Neural cell (in vitro differentiated cells): ENCODE data around the gene EHHADH. TPM values are rescaled to one million over a fixed set of nuclear protein-coding genes. Genes with fewer than 3 reads are reported as not detected.

Experiments
- H2AFZ ChIP-seq: fragments of 200-600, 300-800 bp; sonication (generic), shearing (Covaris generic); 2 replicates; pipeline ENCODE4 v1.6.0; 2014; ENCODE audit warnings: low read depth, mild to moderate bottlenecking, antibody characterized with exemption, low read length, moderate library complexity
- H3F3A ChIP-seq: fragments of 200-600 bp; shearing (Covaris generic); 2 replicates; pipeline ENCODE4 v1.6.1; 2016; ENCODE audit warnings: mild to moderate bottlenecking, moderate library complexity, mixed read lengths, antibody characterized with exemption, low read length; ENCODE audit not compliant: insufficient read depth, poor library complexity, severe bottlenecking
- H3K27ac ChIP-seq: fragments of 200-600, 300-800 bp; sonication (generic), shearing (Covaris generic); 2 replicates; pipeline ENCODE4 v1.5.1; 2014; ENCODE audit warnings: mild to moderate bottlenecking, low read length, moderate library complexity
- H3K27me3 ChIP-seq: fragments of 300-800, 200-600 bp; sonication (generic), shearing (Covaris generic); 2 replicates; pipeline ENCODE4 v1.6.0; 2014; ENCODE audit warnings: mild to moderate bottlenecking, low read depth, low read length, moderate library complexity; ENCODE audit not compliant: insufficient read depth
- H3K36me3 ChIP-seq: fragments of 300-800, 200-600 bp; sonication (generic), shearing (Covaris generic); 2 replicates; pipeline ENCODE4 v1.5.1; 2014; ENCODE audit warnings: mild to moderate bottlenecking, antibody characterized with exemption, low read length, moderate library complexity; ENCODE audit not compliant: insufficient read depth
- H3K4me2 ChIP-seq: fragments of 300-800, 200-600 bp; sonication (generic), shearing (Covaris generic); 2 replicates; pipeline ENCODE4 v1.6.0; 2014; ENCODE audit warnings: mild to moderate bottlenecking, low read length
- H3K4me3 ChIP-seq: fragments of 300-800, 200-600 bp; sonication (generic), shearing (Covaris generic); 2 replicates; pipeline ENCODE4 v1.5.1; 2014; ENCODE audit warnings: mild to moderate bottlenecking, low read length, moderate library complexity
- H3K79me2 ChIP-seq: fragments of 200-600 bp; shearing (Covaris generic); replicated peaks from 2 replicates; pipeline ENCODE4 v1.6.0; 2014; ENCODE audit warnings: mild to moderate bottlenecking, low read length, moderate library complexity; ENCODE audit not compliant: insufficient read depth
- H3K9ac ChIP-seq: fragments of 300-800, 200-600 bp; sonication (generic), shearing (Covaris generic); 2 replicates; pipeline ENCODE4 v1.6.1; 2016; ENCODE audit warnings: mild to moderate bottlenecking, low read length, mixed read lengths
- H3K9me2 ChIP-seq: fragments of 200-600 bp; shearing (Covaris generic); 2 replicates; pipeline ENCODE4 v1.6.1; 2016; ENCODE audit warnings: mild to moderate bottlenecking, low read length, mixed read lengths; ENCODE audit not compliant: insufficient read depth
- H3K9me3 ChIP-seq: fragments of 200-600, 300-800 bp; sonication (generic), shearing (Covaris generic); 2 replicates; pipeline ENCODE4 v1.6.1; 2016; ENCODE audit warnings: mild to moderate bottlenecking, mixed run types, low read length, moderate library complexity, mixed read lengths
- H4K20me1 ChIP-seq: fragments of 200-600 bp; shearing (Covaris generic); 2 replicates; pipeline ENCODE4 v1.6.1; 2016; ENCODE audit warnings: mild to moderate bottlenecking, mixed run types; ENCODE audit not compliant: insufficient read depth
- EP300 ChIP-seq: fragments of 450-650 bp; conservative IDR thresholded peaks from 2 replicates; pipeline ENCODE4 v1.6.1; 2014; ENCODE audit warnings: antibody characterized with exemption, mild to moderate bottlenecking, moderate library complexity; ENCODE audit not compliant: poor library complexity, severe bottlenecking
- EZH2 ChIP-seq: fragments of 200-600, 300-800 bp; shearing (Covaris generic), sonication (generic); IDR thresholded peaks from 2 replicates; pipeline ENCODE4 v1.6.1; 2014; ENCODE audit warnings: antibody characterized with exemption, low read length, borderline replicate concordance, mild to moderate bottlenecking; ENCODE audit not compliant: insufficient read depth, poor library complexity, severe bottlenecking
- MXI1 ChIP-seq: fragments of 450-650 bp; conservative IDR thresholded peaks from 2 replicates; pipeline ENCODE4 v1.6.1; 2014; ENCODE audit warnings: antibody characterized with exemption, mild to moderate bottlenecking; ENCODE audit not compliant: poor library complexity, severe bottlenecking
- POLR2AphosphoS5 ChIP-seq: IDR thresholded peaks from 2 replicates; pipeline ENCODE4 v1.6.1; 2012
- RAD21 ChIP-seq: fragments of 450-650 bp; conservative IDR thresholded peaks from 2 replicates; pipeline ENCODE4 v1.6.1; 2014; ENCODE audit warnings: antibody characterized with exemption, mild to moderate bottlenecking, moderate library complexity
- SMC3 ChIP-seq: fragments of 450-650 bp; conservative IDR thresholded peaks from 2 replicates; pipeline ENCODE4 v1.6.1; 2014; ENCODE audit warnings: antibody characterized with exemption, mild to moderate bottlenecking, moderate library complexity; ENCODE audit not compliant: poor library complexity
- TAF1 ChIP-seq: IDR thresholded peaks from 2 replicates; pipeline ENCODE4 v1.6.1; 2012; ENCODE audit warnings: low read depth
- polyA plus RNA-seq: library from polyadenylated mRNA; depleted of rRNA; stranded (reverse); fragments of >200 nt; gene quantifications from 2 replicates; pipeline ENCODE4 v1.2.3, GENCODE V29; 2014
- TF ChIP-seq, protein P1 (sequence below): fragments of 450-650 bp; IDR thresholded peaks from 2 replicates; pipeline ENCODE4 v1.5.1; 2014; ENCODE audit warnings: antibody characterized with exemption, mild to moderate bottlenecking, moderate library complexity; ENCODE audit not compliant: poor library complexity, severe bottlenecking
- TF ChIP-seq, protein P2 (sequence below): IDR thresholded peaks from 2 replicates; pipeline ENCODE4 v1.6.1; 2012; ENCODE audit warnings: borderline replicate concordance

Gene EHHADH
- polyA plus RNA-seq, 1 donor from 2014 or later = 2.0 TPM

DNA sequence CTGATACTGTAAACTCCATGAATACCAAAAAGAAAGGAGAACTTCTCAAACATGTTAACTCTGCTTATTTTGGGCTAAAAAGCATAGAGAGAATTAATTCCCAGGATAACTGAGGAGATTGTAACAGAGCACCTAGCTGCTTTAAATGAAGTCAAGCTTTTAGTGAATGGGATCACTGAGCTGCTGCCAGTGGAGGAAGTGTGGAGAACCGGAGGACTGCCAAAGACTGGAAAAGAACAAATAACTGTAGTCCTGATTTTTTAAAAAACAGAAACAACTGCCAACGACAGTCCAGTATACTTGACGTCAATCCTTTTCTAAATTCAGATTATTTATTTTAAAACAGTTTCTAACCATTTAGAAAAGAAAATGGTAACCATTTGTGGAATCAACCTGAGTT is 104.3 kb downstream of the EHHADH start:
- H3K27me3 ChIP-seq = peaks cover 29% of the 10 kb centered on the region
- H3F3A ChIP-seq = no peaks in the 10 kb centered on the region
- H3K4me3 ChIP-seq = no peak overlapping the region

DNA sequence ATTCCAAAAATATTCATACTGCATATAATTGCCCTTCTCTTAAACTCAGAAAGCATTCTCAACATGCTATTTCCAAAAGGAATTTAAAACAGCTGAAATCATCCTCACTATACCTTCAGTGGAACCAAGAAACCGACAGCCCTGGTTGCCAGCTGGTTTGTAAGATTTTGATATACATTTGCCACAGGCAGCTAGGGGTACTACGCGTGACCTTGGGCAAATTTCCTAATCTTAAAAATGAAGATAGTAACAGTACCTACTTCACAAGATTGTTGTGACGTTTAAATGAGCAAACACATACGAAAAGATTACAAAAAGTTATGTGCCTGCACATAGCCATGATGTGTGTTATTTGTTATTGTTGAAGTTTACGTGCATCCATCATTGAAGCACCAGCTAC is 108.3 kb downstream of the EHHADH start:
- Histone ChIP-seq H3K4me2 (no peak overlapping the region), H3K9me3 (no peaks in the 10 kb centered on the region), H2AFZ (no peak overlapping the region), H3K4me3 (no peak overlapping the region), H3K27ac (no peak overlapping the region), H3K27me3 (peaks cover 11% of the 10 kb centered on the region), H3K79me2 (no peaks in the 10 kb centered on the region), H4K20me1 (no peaks in the 10 kb centered on the region), H3F3A (no peaks in the 10 kb centered on the region), H3K9ac (no peak overlapping the region), H3K36me3 (no peaks in the 10 kb centered on the region), H3K9me2 (no peaks in the 10 kb centered on the region)
- TF ChIP-seq, protein P1, sequence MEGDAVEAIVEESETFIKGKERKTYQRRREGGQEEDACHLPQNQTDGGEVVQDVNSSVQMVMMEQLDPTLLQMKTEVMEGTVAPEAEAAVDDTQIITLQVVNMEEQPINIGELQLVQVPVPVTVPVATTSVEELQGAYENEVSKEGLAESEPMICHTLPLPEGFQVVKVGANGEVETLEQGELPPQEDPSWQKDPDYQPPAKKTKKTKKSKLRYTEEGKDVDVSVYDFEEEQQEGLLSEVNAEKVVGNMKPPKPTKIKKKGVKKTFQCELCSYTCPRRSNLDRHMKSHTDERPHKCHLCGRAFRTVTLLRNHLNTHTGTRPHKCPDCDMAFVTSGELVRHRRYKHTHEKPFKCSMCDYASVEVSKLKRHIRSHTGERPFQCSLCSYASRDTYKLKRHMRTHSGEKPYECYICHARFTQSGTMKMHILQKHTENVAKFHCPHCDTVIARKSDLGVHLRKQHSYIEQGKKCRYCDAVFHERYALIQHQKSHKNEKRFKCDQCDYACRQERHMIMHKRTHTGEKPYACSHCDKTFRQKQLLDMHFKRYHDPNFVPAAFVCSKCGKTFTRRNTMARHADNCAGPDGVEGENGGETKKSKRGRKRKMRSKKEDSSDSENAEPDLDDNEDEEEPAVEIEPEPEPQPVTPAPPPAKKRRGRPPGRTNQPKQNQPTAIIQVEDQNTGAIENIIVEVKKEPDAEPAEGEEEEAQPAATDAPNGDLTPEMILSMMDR = no peak
- no peak for TF ChIP-seq SMC3
- no peak for TF ChIP-seq TAF1
- no peak for TF ChIP-seq RAD21
- TF ChIP-seq, protein P2, sequence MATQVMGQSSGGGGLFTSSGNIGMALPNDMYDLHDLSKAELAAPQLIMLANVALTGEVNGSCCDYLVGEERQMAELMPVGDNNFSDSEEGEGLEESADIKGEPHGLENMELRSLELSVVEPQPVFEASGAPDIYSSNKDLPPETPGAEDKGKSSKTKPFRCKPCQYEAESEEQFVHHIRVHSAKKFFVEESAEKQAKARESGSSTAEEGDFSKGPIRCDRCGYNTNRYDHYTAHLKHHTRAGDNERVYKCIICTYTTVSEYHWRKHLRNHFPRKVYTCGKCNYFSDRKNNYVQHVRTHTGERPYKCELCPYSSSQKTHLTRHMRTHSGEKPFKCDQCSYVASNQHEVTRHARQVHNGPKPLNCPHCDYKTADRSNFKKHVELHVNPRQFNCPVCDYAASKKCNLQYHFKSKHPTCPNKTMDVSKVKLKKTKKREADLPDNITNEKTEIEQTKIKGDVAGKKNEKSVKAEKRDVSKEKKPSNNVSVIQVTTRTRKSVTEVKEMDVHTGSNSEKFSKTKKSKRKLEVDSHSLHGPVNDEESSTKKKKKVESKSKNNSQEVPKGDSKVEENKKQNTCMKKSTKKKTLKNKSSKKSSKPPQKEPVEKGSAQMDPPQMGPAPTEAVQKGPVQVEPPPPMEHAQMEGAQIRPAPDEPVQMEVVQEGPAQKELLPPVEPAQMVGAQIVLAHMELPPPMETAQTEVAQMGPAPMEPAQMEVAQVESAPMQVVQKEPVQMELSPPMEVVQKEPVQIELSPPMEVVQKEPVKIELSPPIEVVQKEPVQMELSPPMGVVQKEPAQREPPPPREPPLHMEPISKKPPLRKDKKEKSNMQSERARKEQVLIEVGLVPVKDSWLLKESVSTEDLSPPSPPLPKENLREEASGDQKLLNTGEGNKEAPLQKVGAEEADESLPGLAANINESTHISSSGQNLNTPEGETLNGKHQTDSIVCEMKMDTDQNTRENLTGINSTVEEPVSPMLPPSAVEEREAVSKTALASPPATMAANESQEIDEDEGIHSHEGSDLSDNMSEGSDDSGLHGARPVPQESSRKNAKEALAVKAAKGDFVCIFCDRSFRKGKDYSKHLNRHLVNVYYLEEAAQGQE = no peak

More for the DNA sequence above, 104.3 kb downstream of the EHHADH start:
- Histone ChIP-seq H3K27ac (no peak overlapping the region), H3K9me3 (no peaks in the 10 kb centered on the region), H4K20me1 (no peaks in the 10 kb centered on the region), H3K36me3 (no peaks in the 10 kb centered on the region), H3K4me2 (peak overlapping the region; percentile 47), H3K9ac (no peak overlapping the region), H3K79me2 (no peaks in the 10 kb centered on the region), H2AFZ (no peak overlapping the region), H3K9me2 (no peaks in the 10 kb centered on the region)
- TF ChIP-seq TAF1 = no peak
- TF ChIP-seq, protein P1 = no peak
- no peak for TF ChIP-seq POLR2AphosphoS5
- TF ChIP-seq EP300 = no peak
- TF ChIP-seq, protein P2 = no peak
- TF ChIP-seq SMC3 = no peak
- TF ChIP-seq MXI1 = no peak
- no peak for TF ChIP-seq EZH2
- TF ChIP-seq RAD21 = no peak
